ENCODE measurements around the gene FAM110D. TPM values are rescaled to one million over a fixed set of nuclear protein-coding genes. Genes with fewer than 3 reads are reported as not detected.

The FAM110D gene
- total and polyA plus RNA-seq, 12 donors, result 2.1 to 6.1 (median 3.5) TPM

GRCh38 chr1:26124418-26125331 is 34.2 kb upstream of the FAM110D start:
- Histone ChIP-seq H3K27ac (peak overlapping the region in 1 of 10 donors; percentile 84), H3K9me3 (no peaks in the 10 kb centered on the region), H3K36me3 (peaks cover 0 to 47% (median 0%) of the 10 kb centered on the region in 9 donors), H3K4me3 (no peak overlapping the region), H3K4me1 (peaks cover 0 to 86% (median 48%) of the 10 kb centered on the region in 9 donors), H3K27me3 (no peaks in the 10 kb centered on the region)
- DNase-seq (no peak), ATAC-seq (no peak)
- TF ChIP-seq CTCF (IDR thresholded peaks at IDR 0.05), result no peak
- intact Hi-C loops (cut with DNase I), result no loop called here
- 81 to 89% methylated on average over 4 of the region's 4 CpGs for WGBS, 2 donors

- peaks cover 0 to 79% (median 45%) of the 10 kb centered on the region in 9 donors for H3K4me1 ChIP-seq
- ATAC-seq (no peak), DNase-seq (no peak)
- H3K27ac ChIP-seq, result peak overlapping the region in 1 of 10 donors; percentile 84
- no peak for TF ChIP-seq CTCF (IDR thresholded peaks at IDR 0.05)
- intact Hi-C loops (cut with DNase I), result no loop called here
- no peak overlapping the region for H3K4me3 ChIP-seq
- peaks cover 0 to 40% (median 0%) of the 10 kb centered on the region in 9 donors for H3K36me3 ChIP-seq
- no peaks in the 10 kb centered on the region for H3K9me3 ChIP-seq
- H3K27me3 ChIP-seq, result no peaks in the 10 kb centered on the region
These were observed 33.5 kb upstream of the FAM110D start for GRCh38 chr1:26125382-26125781.

GRCh38 chr1:26125946-26126320 is 32.9 kb upstream of the FAM110D start:
- ATAC-seq (no peak), DNase-seq (no peak)
- Histone ChIP-seq H3K4me1 (peaks cover 0 to 74% (median 42%) of the 10 kb centered on the region in 9 donors), H3K27me3 (no peaks in the 10 kb centered on the region), H3K36me3 (peaks cover 0 to 34% (median 0%) of the 10 kb centered on the region in 9 donors), H3K4me3 (no peak overlapping the region), H3K9me3 (no peaks in the 10 kb centered on the region), H3K27ac (peak overlapping the region in 1 of 10 donors; percentile 84)
- WGBS, 2 donors, result 82 to 85% methylated on average over 1 of the region's 1 CpG
- intact Hi-C loops (cut with DNase I), result no loop called here
- no peak for TF ChIP-seq CTCF (IDR thresholded peaks at IDR 0.05)

- ATAC-seq, result peak in 4 of 8 donors; percentile 29 to 58 (median 42)
- H3K9me3 ChIP-seq, result no peaks in the 10 kb centered on the region
- peaks cover 0 to 33% (median 0%) of the 10 kb centered on the region in 9 donors for H3K36me3 ChIP-seq
- peaks cover 0 to 68% (median 38%) of the 10 kb centered on the region in 9 donors for H3K4me1 ChIP-seq
- peak overlapping the region in 4 of 10 donors; percentile 2 to 84 (median 14) for H3K27ac ChIP-seq
- no peak for TF ChIP-seq CTCF (IDR thresholded peaks at IDR 0.05)
- 69 to 75% methylated on average over 9 of the region's 9 CpGs for WGBS, 2 donors
- H3K27me3 ChIP-seq, result no peaks in the 10 kb centered on the region
- no peak for DNase-seq
- intact Hi-C loops (cut with DNase I), result no loop called here
- peak overlapping the region in 1 of 10 donors; percentile 35 for H3K4me3 ChIP-seq
These were observed 32.4 kb upstream of the FAM110D start for GRCh38 chr1:26126321-26127084.

Measured in heart right ventricle (tissue), 16 donors.